Measurements from ENCODE around the gene PID1. TPM values are rescaled to one million over a fixed set of nuclear protein-coding genes. Genes with fewer than 3 reads are reported as not detected.

Gene PID1
- total and polyA plus RNA-seq, 5 experiments from 2014 or later: 0.18 TPM; not detected in 4

- POLR2A ChIA-PET: no interaction called here
- DNase-seq: no peak
- H3K27me3 Mint-ChIP-seq: no peaks in the 10 kb centered on the region
- no peak for ATAC-seq
- H3K4me3 Mint-ChIP-seq: no peak overlapping the region
- no peaks in the 10 kb centered on the region for H3K4me1 Mint-ChIP-seq
- H3K9me3 Mint-ChIP-seq: peaks cover 0 to 16% (median 6%) of the 10 kb centered on the region in 9 donors
- no peak overlapping the region for H3K27ac Mint-ChIP-seq
- H3K36me3 Mint-ChIP-seq: peaks cover 0 to 7% (median 0%) of the 10 kb centered on the region in 3 donors
Measured at GRCh38 chr2:229170916-229171315, 100.2 kb downstream of the PID1 start.

- H3K36me3 Mint-ChIP-seq: peaks cover 0 to 4% (median 0%) of the 10 kb centered on the region in 3 donors
- no peaks in the 10 kb centered on the region for H3K27me3 Mint-ChIP-seq
- ATAC-seq: no peak
- no peak overlapping the region for H3K4me3 Mint-ChIP-seq
- no peak overlapping the region for H3K27ac Mint-ChIP-seq
- no peak for DNase-seq
- H3K4me1 Mint-ChIP-seq: no peaks in the 10 kb centered on the region
- POLR2A ChIA-PET: no interaction called here
- H3K9me3 Mint-ChIP-seq: peaks cover 0 to 16% (median 6%) of the 10 kb centered on the region in 9 donors
Measured at GRCh38 chr2:229170171-229170570, 100.9 kb downstream of the PID1 start.

DNA sequence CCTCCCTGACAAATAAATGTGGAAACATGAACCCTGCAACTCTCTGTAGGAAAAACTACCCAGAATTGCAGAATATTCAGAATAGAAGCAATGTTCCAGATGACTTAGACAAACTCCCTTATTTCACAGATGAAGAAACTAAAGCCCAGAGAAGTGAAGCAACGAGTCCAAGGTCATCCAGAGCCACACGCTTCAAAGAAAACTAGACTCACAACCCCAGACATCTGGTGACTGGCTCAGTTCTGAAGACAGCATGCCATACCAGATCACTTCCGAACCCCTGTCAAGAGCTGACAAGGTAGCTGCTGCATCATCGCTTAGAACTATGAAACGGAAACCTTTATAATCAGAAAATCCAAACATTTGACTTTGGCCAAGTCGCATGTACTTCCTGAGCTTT lies 101.3 kb downstream of the PID1 start:
- ATAC-seq: no peak
- POLR2A ChIA-PET: no interaction called here

DNA sequence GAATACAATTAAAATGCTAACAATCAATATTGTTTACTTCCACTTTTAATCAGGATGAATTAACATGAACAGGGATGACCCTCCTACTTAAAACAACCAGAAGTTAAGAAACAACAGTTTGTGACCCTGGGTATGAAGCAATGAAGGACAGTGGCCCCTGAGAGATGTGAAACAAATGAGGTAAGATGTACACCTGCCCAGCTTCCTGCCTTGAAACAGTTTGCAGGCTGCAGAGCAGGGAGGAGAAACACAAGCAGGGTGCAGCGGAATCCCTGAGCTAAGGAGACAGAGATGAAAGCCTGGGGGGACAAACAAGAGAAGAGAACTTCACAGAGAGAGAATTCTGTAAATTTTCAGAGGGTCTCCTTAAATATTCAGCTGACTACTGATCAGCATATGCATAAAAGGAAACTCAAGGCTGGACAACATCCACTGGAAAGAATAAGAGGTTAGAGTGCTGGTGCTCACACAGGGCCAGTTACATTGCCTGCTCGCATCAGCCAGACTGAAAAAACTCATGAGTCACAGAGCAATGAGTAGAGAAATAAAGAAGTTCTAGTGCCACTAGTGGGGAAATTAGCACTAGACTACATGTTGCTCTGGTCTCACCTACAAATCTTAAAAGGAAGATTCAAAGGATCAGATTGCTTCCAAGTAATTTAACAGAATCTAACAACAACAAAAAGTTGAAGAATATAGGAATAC lies 106.4 kb downstream of the PID1 start:
- H3K4me3 Mint-ChIP-seq: no peak overlapping the region
- H3K27ac Mint-ChIP-seq: no peak overlapping the region
- H3K4me1 Mint-ChIP-seq: no peaks in the 10 kb centered on the region
- no peak for DNase-seq
- POLR2A ChIA-PET: interaction anchor here (0.6 kb wide), 1 partner anchor 495 kb away, joined by 3 read pairs; no protein-coding TSS in a partner anchor
- peaks cover 0 to 8% (median 2%) of the 10 kb centered on the region in 9 donors for H3K9me3 Mint-ChIP-seq
- no peak for ATAC-seq
- no peaks in the 10 kb centered on the region for H3K27me3 Mint-ChIP-seq
- peaks cover 0 to 3% (median 0%) of the 10 kb centered on the region in 3 donors for H3K36me3 Mint-ChIP-seq

More for the DNA sequence above, 101.3 kb downstream of the PID1 start:
- Mint-ChIP-seq H3K4me1 (no peaks in the 10 kb centered on the region), H3K27me3 (no peaks in the 10 kb centered on the region), H3K27ac (no peak overlapping the region), H3K36me3 (peaks cover 0 to 4% (median 0%) of the 10 kb centered on the region in 3 donors), H3K4me3 (no peak overlapping the region), H3K9me3 (peaks cover 0 to 15% (median 5%) of the 10 kb centered on the region in 9 donors)
- DNase-seq: no peak

GRCh38 chr2:229163893-229164292 lies 107.2 kb downstream of the PID1 start:
- Mint-ChIP-seq H3K9me3 (peaks cover 0 to 10% (median 0%) of the 10 kb centered on the region in 9 donors), H3K4me3 (no peak overlapping the region), H3K27ac (no peak overlapping the region), H3K27me3 (no peaks in the 10 kb centered on the region), H3K4me1 (no peaks in the 10 kb centered on the region), H3K36me3 (no peaks in the 10 kb centered on the region)
- ATAC-seq: no peak
- POLR2A ChIA-PET: no interaction called here
- DNase-seq: no peak

DNA sequence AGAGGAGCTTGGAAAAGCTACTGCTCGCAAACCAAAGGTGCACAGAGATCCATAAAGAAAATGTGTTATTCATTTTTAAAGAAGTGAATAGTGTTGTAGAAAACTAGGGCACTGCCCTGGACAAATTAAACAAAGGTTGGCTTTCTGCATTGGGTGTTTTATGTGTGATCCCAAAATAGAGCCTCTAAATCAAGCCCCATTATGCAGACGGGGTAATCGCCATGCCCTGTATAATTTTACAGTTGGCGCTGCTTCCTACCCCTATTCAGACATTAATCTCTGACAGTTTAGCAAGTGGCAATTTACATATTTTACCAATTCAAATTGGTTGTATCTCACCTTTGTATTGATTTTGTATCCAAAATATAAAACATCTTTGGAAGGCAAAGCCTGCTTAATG lies 109.1 kb downstream of the PID1 start:
- no peak for ATAC-seq
- no peak overlapping the region for H3K4me3 Mint-ChIP-seq

GRCh38 chr2:229160984-229161383 lies 110.1 kb downstream of the PID1 start:
- no peaks in the 10 kb centered on the region for H3K4me1 Mint-ChIP-seq
- H3K27me3 Mint-ChIP-seq: no peaks in the 10 kb centered on the region
- DNase-seq: no peak
- H3K9me3 Mint-ChIP-seq: peaks cover 0 to 13% (median 3%) of the 10 kb centered on the region in 9 donors
- H3K27ac Mint-ChIP-seq: no peak overlapping the region
- no peak for ATAC-seq
- POLR2A ChIA-PET: no interaction called here
- no peak overlapping the region for H3K4me3 Mint-ChIP-seq
- H3K36me3 Mint-ChIP-seq: no peaks in the 10 kb centered on the region

More for the DNA sequence above, 109.1 kb downstream of the PID1 start:
- Mint-ChIP-seq H3K27ac (no peak overlapping the region), H3K9me3 (peaks cover 0 to 16% (median 3%) of the 10 kb centered on the region in 9 donors), H3K4me1 (no peaks in the 10 kb centered on the region), H3K27me3 (no peaks in the 10 kb centered on the region), H3K36me3 (no peaks in the 10 kb centered on the region)
- POLR2A ChIA-PET: no interaction called here
- DNase-seq: no peak

- H3K4me3 Mint-ChIP-seq: no peak overlapping the region
- H3K9me3 Mint-ChIP-seq: peaks cover 0 to 12% (median 3%) of the 10 kb centered on the region in 9 donors
- POLR2A ChIA-PET: no interaction called here
- no peak overlapping the region for H3K27ac Mint-ChIP-seq
- ATAC-seq (no peak), DNase-seq (no peak)
- no peaks in the 10 kb centered on the region for H3K27me3 Mint-ChIP-seq
- no peaks in the 10 kb centered on the region for H3K4me1 Mint-ChIP-seq
- no peaks in the 10 kb centered on the region for H3K36me3 Mint-ChIP-seq
Measured at GRCh38 chr2:229160180-229160579, 110.9 kb downstream of the PID1 start.

DNA sequence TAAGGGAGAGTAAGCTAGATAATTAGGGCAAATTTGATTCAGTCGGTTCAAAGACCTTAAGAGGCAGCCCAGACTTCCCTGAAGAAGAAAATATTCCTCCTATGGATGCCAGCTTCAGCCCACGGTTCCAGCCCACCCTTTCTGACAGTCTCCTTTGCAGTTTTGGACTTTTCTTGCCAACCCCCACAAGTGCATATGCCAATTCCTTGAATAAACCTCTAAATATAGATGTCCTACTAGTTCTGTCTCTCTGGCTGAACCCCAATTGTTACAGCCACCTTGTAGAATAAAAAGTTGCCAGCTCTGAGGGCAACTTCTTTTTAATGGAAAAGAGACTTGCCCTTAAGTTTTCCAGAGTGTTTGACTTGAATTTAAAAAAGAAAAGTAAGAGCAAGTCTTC lies 111.7 kb downstream of the PID1 start:
- H3K4me1 Mint-ChIP-seq: no peaks in the 10 kb centered on the region
- ATAC-seq: no peak

DNA sequence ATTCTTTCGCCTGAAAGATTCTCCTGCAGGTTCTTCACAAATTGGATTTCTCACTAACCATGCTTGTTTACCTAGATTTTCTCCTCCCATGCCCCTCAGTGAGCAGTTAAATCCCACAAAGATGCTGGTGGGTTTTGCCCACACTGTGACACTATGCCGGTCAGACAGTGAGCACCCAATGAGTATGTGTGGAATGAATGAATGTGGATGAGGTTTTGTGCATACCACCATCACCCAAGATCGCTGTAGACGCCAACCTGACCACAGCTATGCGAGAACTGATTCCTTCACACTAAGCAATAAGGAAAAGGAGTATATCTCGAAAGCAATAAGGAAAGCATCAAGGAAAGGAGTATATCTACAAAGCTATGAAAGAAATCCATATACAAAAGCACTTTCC lies 116.7 kb downstream of the PID1 start:
- no peaks in the 10 kb centered on the region for H3K27me3 Mint-ChIP-seq
- no peaks in the 10 kb centered on the region for H3K4me1 Mint-ChIP-seq
- POLR2A ChIA-PET: no interaction called here

More for the DNA sequence above, 111.7 kb downstream of the PID1 start:
- POLR2A ChIA-PET: no interaction called here
- Mint-ChIP-seq H3K4me3 (no peak overlapping the region), H3K36me3 (no peaks in the 10 kb centered on the region), H3K27ac (no peak overlapping the region), H3K27me3 (no peaks in the 10 kb centered on the region), H3K9me3 (peaks cover 0 to 12% (median 3%) of the 10 kb centered on the region in 9 donors)
- DNase-seq: no peak

GRCh38 chr2:229153951-229154350 lies 117.1 kb downstream of the PID1 start:
- H3K27me3 Mint-ChIP-seq: no peaks in the 10 kb centered on the region
- POLR2A ChIA-PET: no interaction called here
- DNase-seq: no peak
- H3K36me3 Mint-ChIP-seq: no peaks in the 10 kb centered on the region
- no peak overlapping the region for H3K27ac Mint-ChIP-seq
- H3K4me3 Mint-ChIP-seq: no peak overlapping the region
- H3K4me1 Mint-ChIP-seq: no peaks in the 10 kb centered on the region
- no peak for ATAC-seq
- H3K9me3 Mint-ChIP-seq: peaks cover 0 to 6% (median 3%) of the 10 kb centered on the region in 9 donors

More for the DNA sequence above, 116.7 kb downstream of the PID1 start:
- ATAC-seq (no peak), DNase-seq (no peak)
- H3K9me3 Mint-ChIP-seq: peaks cover 0 to 6% (median 3%) of the 10 kb centered on the region in 9 donors
- no peak overlapping the region for H3K4me3 Mint-ChIP-seq
- H3K27ac Mint-ChIP-seq: no peak overlapping the region
- H3K36me3 Mint-ChIP-seq: no peaks in the 10 kb centered on the region

DNA sequence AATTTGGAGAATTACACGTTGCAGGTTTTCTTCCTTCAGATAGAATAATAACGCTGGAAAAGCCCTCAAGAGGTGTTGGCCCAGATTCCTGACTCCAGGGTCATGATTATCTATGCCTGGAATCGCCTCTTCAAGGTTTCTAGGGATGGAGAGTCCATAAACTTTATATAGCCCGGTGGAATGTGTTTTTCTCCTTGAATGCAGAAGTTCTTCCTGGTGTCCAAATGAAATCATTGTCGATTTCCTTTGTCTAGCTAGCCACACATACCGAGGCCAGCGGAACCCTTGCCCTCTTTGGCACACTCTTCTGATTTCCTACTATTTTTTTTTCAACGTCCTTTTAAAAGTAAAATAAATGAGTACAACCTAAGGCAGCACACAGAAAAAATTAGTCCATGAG lies 117.8 kb downstream of the PID1 start:
- Mint-ChIP-seq H3K4me1 (no peaks in the 10 kb centered on the region), H3K36me3 (no peaks in the 10 kb centered on the region), H3K27me3 (no peaks in the 10 kb centered on the region), H3K4me3 (no peak overlapping the region), H3K9me3 (peaks cover 0 to 4% (median 0%) of the 10 kb centered on the region in 9 donors), H3K27ac (no peak overlapping the region)
- POLR2A ChIA-PET: no interaction called here
- ATAC-seq: no peak
- no peak for DNase-seq

DNA sequence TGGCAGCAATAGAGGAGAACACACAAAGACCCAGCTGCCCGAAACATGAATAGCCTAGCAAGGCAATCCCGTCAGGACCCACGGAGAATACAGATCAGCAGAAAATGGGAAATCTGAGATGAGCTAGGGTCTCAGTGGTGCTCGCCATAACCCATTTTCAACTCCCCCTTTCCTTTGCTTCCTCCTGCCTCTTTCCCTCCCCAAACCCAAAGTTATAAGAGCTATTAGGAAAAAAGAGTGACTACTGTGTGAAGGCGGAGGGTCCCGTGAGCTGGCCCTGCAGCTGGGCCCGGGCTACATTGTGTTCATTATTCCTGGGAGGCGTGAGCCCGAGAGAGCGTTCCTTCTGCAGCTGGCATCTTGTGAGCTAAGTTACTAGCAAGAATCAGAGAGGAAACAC lies 118.4 kb downstream of the PID1 start:
- no peaks in the 10 kb centered on the region for H3K27me3 Mint-ChIP-seq
- H3K4me1 Mint-ChIP-seq: no peaks in the 10 kb centered on the region
- POLR2A ChIA-PET: no interaction called here
- DNase-seq (no peak), ATAC-seq (no peak)
- no peaks in the 10 kb centered on the region for H3K36me3 Mint-ChIP-seq
- H3K9me3 Mint-ChIP-seq: peaks cover 0 to 4% (median 1%) of the 10 kb centered on the region in 9 donors
- H3K4me3 Mint-ChIP-seq: no peak overlapping the region
- H3K27ac Mint-ChIP-seq: no peak overlapping the region

GRCh38 chr2:229150317-229150716 lies 120.8 kb downstream of the PID1 start:
- no peak overlapping the region for H3K4me3 Mint-ChIP-seq
- POLR2A ChIA-PET: no interaction called here
- H3K9me3 Mint-ChIP-seq: peaks cover 0 to 7% (median 3%) of the 10 kb centered on the region in 9 donors
- DNase-seq (no peak), ATAC-seq (no peak)
- H3K27me3 Mint-ChIP-seq: no peaks in the 10 kb centered on the region
- H3K27ac Mint-ChIP-seq: no peak overlapping the region
- H3K36me3 Mint-ChIP-seq: no peaks in the 10 kb centered on the region
- H3K4me1 Mint-ChIP-seq: no peaks in the 10 kb centered on the region
